Endothelial cell of umbilical vein (primary cell): Measurements from ENCODE around the gene SNX33. TPM values are rescaled to one million over a fixed set of nuclear protein-coding genes. Genes with fewer than 3 reads are reported as not detected.
"Not testable (repeated sequence)": the region's sequence is repeated elsewhere in the genome, so short reads cannot be mapped to it uniquely, and the experiment has no call there.

Experiments used
- BruUV-seq: library from RNA; stranded (reverse); fragments of 400-500 nt; replicated peaks from 2 replicates; lab custom pipeline; 2021; lab: Mats Ljungman, UMichigan
- CTCF ChIA-PET: fragments of 300-600, 350-600 bp; sonication (Branson Sonifier 250); formaldehyde crosslinking; loops from one replicate; lab custom pipeline; 2021; ENCODE audit warnings: antibody characterized with exemption, inconsistent platforms; lab: Charles Lee
- POLR2A ChIA-PET: fragments of 300-600, 350-600 bp; sonication (Branson Sonifier 250); formaldehyde crosslinking; loops from one replicate; lab custom pipeline; 2021; ENCODE audit warnings: antibody characterized with exemption, inconsistent platforms; lab: Charles Lee
- DNase-seq: peaks from one replicate; pipeline ENCODE4 v3.0.0-alpha.2; 2011; ENCODE audit warnings: low read depth, low spot score
- FAIRE-seq: peaks from 2 replicates; lab custom pipeline; 2011; peaks lifted over from hg19 to GRCh38; lab: Jason Lieb, UNC
- H2AFZ ChIP-seq: 2 replicates; pipeline ENCODE4 v1.6.0; 2012; ENCODE audit warnings: low read depth, low read length, control low read depth, inconsistent platforms
- H3K27ac ChIP-seq: 2 replicates; pipeline ENCODE4 v1.5.1; 2011; ENCODE audit warnings: low read depth, mild to moderate bottlenecking, control low read depth, low read length, moderate library complexity; ENCODE audit not compliant: insufficient read depth
- H3K27me3 ChIP-seq, 2 experiments: 2 replicates each; pipeline versions ENCODE4 v1.6.0 to v1.6.1; 2011; ENCODE audit warnings: low read length in 2 of 2, mixed read lengths in 1 of 2; ENCODE audit not compliant: control insufficient read depth in 2 of 2, insufficient read depth in 2 of 2
- H3K36me3 ChIP-seq, 2 experiments: 2 replicates in 1 of 2; 3 replicates in 1 of 2; pipeline ENCODE4 v1.5.1; 2011; ENCODE audit warnings: low read length in 2 of 2, mild to moderate bottlenecking in 1 of 2, moderate library complexity in 1 of 2; ENCODE audit not compliant: control insufficient read depth in 2 of 2, insufficient read depth in 2 of 2; ENCODE audit errors: extremely low read depth in 1 of 2
- H3K4me1 ChIP-seq: 3 replicates; pipeline ENCODE4 v1.5.1; 2011; ENCODE audit warnings: mild to moderate bottlenecking, low read length; ENCODE audit not compliant: control insufficient read depth, insufficient read depth; ENCODE audit errors: extremely low read depth
- H3K4me2 ChIP-seq: 2 replicates; pipeline ENCODE4 v1.6.1; 2011; ENCODE audit warnings: low read length, control low read depth, mixed read lengths; ENCODE audit not compliant: insufficient read depth
- H3K4me3 ChIP-seq, 3 experiments: fragments of 200-600 bp in 1 of 3; sonication (generic), shearing (Covaris generic) in 1 of 3; replicated peaks in 1 of 3; 2 replicates each; pipeline ENCODE4 v1.5.1; 2011 to 2016; ENCODE audit warnings: control low read depth in 3 of 3, low read length in 3 of 3, mild to moderate bottlenecking in 2 of 3, inconsistent platforms in 1 of 3, low read depth in 1 of 3, moderate library complexity in 1 of 3; ENCODE audit not compliant: insufficient read depth in 1 of 3
- H3K79me2 ChIP-seq: 2 replicates; pipeline ENCODE4 v1.6.0; 2012; ENCODE audit warnings: low read length, inconsistent platforms; ENCODE audit not compliant: control insufficient read depth, insufficient read depth
- H3K9ac ChIP-seq: replicated peaks from 2 replicates; pipeline ENCODE3; 2011; ENCODE audit warnings: low read length, control low read depth; ENCODE audit not compliant: insufficient read depth; ENCODE audit errors: extremely low read depth
- H3K9me1 ChIP-seq: replicated peaks from 3 replicates; pipeline ENCODE4 v1.6.0; 2011; ENCODE audit warnings: mild to moderate bottlenecking, low read length; ENCODE audit not compliant: control insufficient read depth, insufficient read depth; ENCODE audit errors: extremely low read depth
- H3K9me3 ChIP-seq: replicated peaks from 2 replicates; pipeline ENCODE4 v1.5.1; 2012; ENCODE audit warnings: low read length, inconsistent platforms; ENCODE audit not compliant: control insufficient read depth, insufficient read depth
- H4K20me1 ChIP-seq: replicated peaks from 2 replicates; pipeline ENCODE3; 2011; ENCODE audit warnings: mild to moderate bottlenecking, low read length; ENCODE audit not compliant: control insufficient read depth, insufficient read depth; ENCODE audit errors: extremely low read depth
- CTCF ChIP-seq, 2 donors: IDR thresholded peaks; 1 replicate in 1 of 2; 2 replicates in 1 of 2; pipeline ENCODE4 v1.5.1; 2011; ENCODE audit warnings: low read length in 2 of 2, mild to moderate bottlenecking in 2 of 2, moderate library complexity in 2 of 2, control low read depth in 1 of 2, inconsistent platforms in 1 of 2, low read depth in 1 of 2; ENCODE audit not compliant: insufficient read depth in 1 of 2; ENCODE audit errors: extremely low read depth in 1 of 2
- POLR2A ChIP-seq: IDR thresholded peaks from 2 replicates; pipeline ENCODE4 v1.6.1; 2012; ENCODE audit warnings: low read depth, mild to moderate bottlenecking, control low read depth, low read length
- dilution Hi-C: fragments of 300-500 bp; cut with MboI; formaldehyde crosslinking; loops from one replicate; pipeline ENCODE4 v1.15.0; 2019; ENCODE audit warnings: low sequenced_read_pairs; ENCODE audit not compliant: extremely low pct_ligation_motif_present
- intact Hi-C: fragments of 100-400 bp; cut with micrococcal nuclease; formaldehyde crosslinking; loops from one replicate; pipeline ENCODE4 v1.10.0; 2022
- polyA plus RNA-seq, 4 experiments: library from polyadenylated mRNA; depleted of rRNA in 3 of 4; stranded (reverse) in 3 of 4; unstranded in 1 of 4; fragments of >200 nt; gene quantifications; 2 replicates each; pipeline versions ENCODE4 v1.2.1 to v1.2.3, GENCODE V29; 2011 to 2012; ENCODE audit warnings: missing spikeins in 1 of 4
- total RNA-seq: library from RNA; stranded (reverse); gene quantifications from 2 replicates; pipeline ENCODE4 v1.2.3, GENCODE V29; 2021

The SNX33 gene
- total and polyA plus RNA-seq, 2 donors (not counting 3 experiments of a cell fraction or from before 2014, with no cell fraction given): 7.9 to 12.6 TPM

GRCh38 chr15:75683646-75684312 is 36.1 kb downstream of the SNX33 start:
- TF ChIP-seq CTCF (IDR thresholded peaks at IDR 0.05; ENCODE audit: extremely low read depth in 1 of 2, insufficient read depth in 1 of 2, low read depth in 1 of 2, low read length in 2 of 2): peak; percentile 55 to 90
- H3K27me3 ChIP-seq: peaks cover 14 to 18% of the 10 kb centered on the region in 2 experiments
- H3K4me2 ChIP-seq, dilution Hi-C loops, H3K27ac ChIP-seq, BruUV-seq, H3K9ac ChIP-seq, H3K4me3 ChIP-seq, H3K9me1 ChIP-seq, H3K36me3 ChIP-seq, H3K9me3 ChIP-seq, H3K4me1 ChIP-seq, H2AFZ ChIP-seq, H4K20me1 ChIP-seq, H3K79me2 ChIP-seq: not testable (repeated sequence)
- ChIA-PET POLR2A (interaction anchor here (0.6 kb wide), 1 partner anchor 704 kb away, joined by 9 read pairs; no protein-coding TSS in a partner anchor), CTCF (interaction anchor here (0.6 to 8.3 kb wide), 23 partner anchors 9 to 315 kb away, joined by 3 to 65 read pairs (median 4); partner anchors contain the start of genes IMP3, MAN2C1, PTPN9 and SNUPN)
- peak; percentile 60 for DNase-seq
- peak; percentile 93 for FAIRE-seq
- intact Hi-C loops: loop anchor here (1.0 to 5.0 kb wide), 7 partner anchors 35 to 656 kb away; partner anchors contain the start of genes MAN2C1 and PTPN9

GRCh38 chr15:75684648-75685047 is 36.9 kb downstream of the SNX33 start:
- CTCF ChIA-PET: interaction anchor here (0.7 to 8.3 kb wide), 14 partner anchors 14 to 316 kb away, joined by 3 to 65 read pairs (median 6); partner anchors contain the start of genes IMP3, MAN2C1, PTPN9 and SIN3A
- no TSS peak for BruUV-seq
- TF ChIP-seq POLR2A: no peak
- peaks cover 14 to 21% of the 10 kb centered on the region in 2 experiments for H3K27me3 ChIP-seq
- no peak overlapping the region for H2AFZ ChIP-seq
- H4K20me1 ChIP-seq: no peaks in the 10 kb centered on the region
- H3K4me2 ChIP-seq: no peak overlapping the region
- no peak overlapping the region for H3K4me3 ChIP-seq
- no peak for FAIRE-seq
- H3K79me2 ChIP-seq: no peaks in the 10 kb centered on the region
- intact Hi-C loops: loop anchor here (5.0 kb wide), 2 partner anchors 107 to 657 kb away; partner anchors contain the start of gene PTPN9
- no peaks in the 10 kb centered on the region for H3K36me3 ChIP-seq
- dilution Hi-C loops: no loop called here
- no peak overlapping the region for H3K27ac ChIP-seq
- POLR2A ChIA-PET: no interaction called here
- no peaks in the 10 kb centered on the region for H3K9me1 ChIP-seq
- no peaks in the 10 kb centered on the region for H3K4me1 ChIP-seq
- no peak for DNase-seq
- no peaks in the 10 kb centered on the region for H3K9me3 ChIP-seq
- H3K9ac ChIP-seq: no peak overlapping the region
